GM12865 (cell line): Measurements from ENCODE around the gene NFATC1.

Source experiments
- DNase-seq: peaks from one replicate; pipeline ENCODE4 v3.0.0; 2010; ENCODE audit warnings: low read depth
- H3K4me3 ChIP-seq: 2 replicates; pipeline ENCODE4 v1.5.1; 2011; ENCODE audit warnings: mild to moderate bottlenecking, low read depth, low read length, control low read depth
- TF ChIP-seq, protein P1 (sequence below): IDR thresholded peaks from 2 replicates; pipeline ENCODE4 v1.5.1; 2011; ENCODE audit warnings: low read length, control low read depth, low read depth, inconsistent platforms; ENCODE audit not compliant: insufficient read depth; ENCODE audit errors: missing control alignments

Gene NFATC1

DNA sequence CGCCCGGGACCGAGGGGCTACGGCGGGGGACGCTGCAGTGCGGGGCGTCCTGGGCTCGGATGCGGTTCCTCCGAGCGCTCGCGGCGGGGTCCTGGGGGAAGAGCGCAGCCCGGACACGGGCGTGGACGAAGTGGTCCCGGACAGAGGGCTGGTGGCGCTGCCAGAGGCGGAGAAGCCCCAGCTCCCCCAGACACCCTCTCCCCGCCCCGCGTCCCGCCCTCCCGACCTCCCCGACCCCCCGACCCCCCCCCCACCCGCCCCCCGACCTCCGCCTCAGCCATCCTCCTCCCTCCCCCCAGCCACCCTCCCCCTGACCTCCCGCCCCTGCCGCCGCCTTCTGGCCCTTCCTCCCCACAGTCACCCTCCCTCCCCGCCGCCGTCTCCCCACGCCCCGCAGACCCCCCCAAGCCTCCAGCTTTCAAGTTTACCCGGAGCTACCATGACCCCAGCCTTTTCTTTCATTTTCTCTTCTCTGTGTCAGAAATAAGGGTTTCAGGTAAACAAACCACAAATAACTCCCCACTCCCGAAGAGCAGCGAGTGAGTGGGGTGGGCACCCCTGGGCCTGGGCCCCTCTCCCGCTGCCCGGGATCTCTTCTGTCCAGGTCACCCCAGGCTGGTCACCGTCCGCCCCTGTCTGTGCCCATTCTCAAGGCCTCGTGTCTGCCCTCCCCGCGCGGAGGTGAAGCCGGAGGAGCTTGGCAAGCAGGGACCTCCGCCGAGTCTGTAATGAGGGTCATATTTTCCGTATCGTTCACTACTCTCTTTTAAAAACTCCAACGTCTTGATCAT, 5.1 kb downstream of the NFATC1 start:
- TF ChIP-seq, protein P1, sequence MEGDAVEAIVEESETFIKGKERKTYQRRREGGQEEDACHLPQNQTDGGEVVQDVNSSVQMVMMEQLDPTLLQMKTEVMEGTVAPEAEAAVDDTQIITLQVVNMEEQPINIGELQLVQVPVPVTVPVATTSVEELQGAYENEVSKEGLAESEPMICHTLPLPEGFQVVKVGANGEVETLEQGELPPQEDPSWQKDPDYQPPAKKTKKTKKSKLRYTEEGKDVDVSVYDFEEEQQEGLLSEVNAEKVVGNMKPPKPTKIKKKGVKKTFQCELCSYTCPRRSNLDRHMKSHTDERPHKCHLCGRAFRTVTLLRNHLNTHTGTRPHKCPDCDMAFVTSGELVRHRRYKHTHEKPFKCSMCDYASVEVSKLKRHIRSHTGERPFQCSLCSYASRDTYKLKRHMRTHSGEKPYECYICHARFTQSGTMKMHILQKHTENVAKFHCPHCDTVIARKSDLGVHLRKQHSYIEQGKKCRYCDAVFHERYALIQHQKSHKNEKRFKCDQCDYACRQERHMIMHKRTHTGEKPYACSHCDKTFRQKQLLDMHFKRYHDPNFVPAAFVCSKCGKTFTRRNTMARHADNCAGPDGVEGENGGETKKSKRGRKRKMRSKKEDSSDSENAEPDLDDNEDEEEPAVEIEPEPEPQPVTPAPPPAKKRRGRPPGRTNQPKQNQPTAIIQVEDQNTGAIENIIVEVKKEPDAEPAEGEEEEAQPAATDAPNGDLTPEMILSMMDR: no peak
- DNase-seq: peak; percentile 43
- H3K4me3 ChIP-seq: peak overlapping the region; percentile 60

DNA sequence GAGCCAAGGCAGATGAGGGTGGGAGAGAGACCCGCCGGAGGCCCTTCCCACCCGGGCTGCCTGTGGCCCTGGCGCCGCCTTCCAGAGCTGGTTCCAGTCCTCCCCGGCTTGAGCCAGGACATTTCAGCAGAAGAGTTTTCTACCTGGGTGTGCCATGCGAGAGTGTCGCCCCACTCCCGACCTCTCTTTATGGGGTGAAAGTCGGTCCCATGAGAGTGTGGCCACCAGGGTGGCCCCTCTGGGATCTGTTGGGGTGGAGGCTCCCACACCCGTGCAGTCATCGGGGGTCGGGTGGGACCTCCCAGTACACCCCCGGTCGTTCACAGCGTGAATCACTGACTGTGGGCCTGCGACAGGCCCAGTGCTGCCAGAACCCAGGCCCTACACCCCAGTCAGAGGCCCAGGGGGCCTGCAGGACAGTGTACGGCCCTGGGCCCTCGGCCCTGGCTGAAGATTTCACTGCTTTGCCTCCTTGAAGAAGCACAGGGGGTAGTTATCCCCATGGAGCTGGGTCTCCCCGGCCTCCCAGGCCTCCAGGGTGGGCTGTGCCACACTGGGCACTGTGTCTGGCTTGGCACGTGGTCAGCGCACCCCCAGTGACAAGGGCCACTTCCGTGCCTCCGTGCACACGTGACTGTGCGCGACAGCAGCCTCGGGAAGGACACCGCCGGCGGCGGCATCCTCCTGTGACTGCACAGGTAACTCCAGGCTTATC, 5.9 kb downstream of the NFATC1 start:
- TF ChIP-seq, protein P1: no peak
- H3K4me3 ChIP-seq: no peak overlapping the region
- DNase-seq: no peak

DNA sequence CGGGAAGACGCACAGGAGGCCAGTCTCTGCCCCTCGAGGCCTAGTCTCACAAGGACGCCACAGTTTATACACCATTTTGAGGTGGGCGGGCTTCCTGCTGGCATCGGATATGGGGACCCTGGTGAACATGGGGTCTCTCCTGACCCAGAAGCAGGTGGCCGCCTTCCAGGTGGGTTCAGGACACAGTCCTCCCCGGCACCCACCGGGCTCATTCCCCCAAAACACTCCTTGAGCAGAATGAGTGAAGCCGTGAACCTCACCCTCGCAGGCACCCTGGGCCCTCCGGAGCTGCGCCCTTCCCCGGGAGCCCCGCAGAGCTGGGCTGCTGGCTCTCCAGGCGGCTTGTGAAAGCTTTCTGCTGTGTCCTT, 6.5 kb downstream of the NFATC1 start:
- TF ChIP-seq, protein P1: no peak
- no peak for DNase-seq
- no peak overlapping the region for H3K4me3 ChIP-seq

DNA sequence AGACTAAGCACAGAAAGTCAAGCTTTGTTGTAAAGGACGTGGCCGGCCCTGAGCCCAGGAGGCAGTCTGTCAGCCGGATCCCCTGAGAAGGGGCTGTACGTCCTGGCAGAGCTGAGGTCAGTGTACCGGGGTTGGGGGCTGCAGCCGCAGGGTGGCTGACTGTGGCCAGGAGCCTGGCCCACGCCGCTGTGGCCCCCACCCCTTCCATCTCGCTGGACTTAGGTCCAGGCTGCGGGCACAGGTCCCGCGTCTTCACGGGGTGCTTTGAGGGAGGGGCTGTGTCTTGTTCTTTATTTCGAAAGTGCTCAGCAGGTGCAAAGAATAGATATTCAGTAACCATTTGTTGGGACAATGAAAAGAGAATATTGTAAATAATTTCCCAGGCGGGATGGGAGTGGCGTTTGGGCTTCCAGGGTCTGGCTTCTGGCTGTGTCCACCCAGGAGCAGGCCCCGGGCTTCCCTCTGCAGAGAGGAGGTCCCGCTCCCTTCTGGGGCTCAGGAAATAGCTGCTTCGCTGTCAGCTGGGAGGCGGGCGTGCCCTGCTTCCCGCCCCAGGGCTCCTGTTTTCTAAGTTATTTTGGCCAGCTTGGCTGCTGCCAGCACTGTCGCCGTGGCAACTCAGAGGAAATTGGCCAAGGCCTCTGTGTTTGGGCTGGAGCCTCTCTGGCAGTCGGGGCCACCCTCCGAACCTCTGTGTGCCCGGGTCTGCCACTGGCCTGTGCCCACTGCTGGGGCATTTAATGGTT, 7.4 kb downstream of the NFATC1 start:
- DNase-seq: no peak
- H3K4me3 ChIP-seq: no peak overlapping the region
- TF ChIP-seq, protein P1: no peak

DNA sequence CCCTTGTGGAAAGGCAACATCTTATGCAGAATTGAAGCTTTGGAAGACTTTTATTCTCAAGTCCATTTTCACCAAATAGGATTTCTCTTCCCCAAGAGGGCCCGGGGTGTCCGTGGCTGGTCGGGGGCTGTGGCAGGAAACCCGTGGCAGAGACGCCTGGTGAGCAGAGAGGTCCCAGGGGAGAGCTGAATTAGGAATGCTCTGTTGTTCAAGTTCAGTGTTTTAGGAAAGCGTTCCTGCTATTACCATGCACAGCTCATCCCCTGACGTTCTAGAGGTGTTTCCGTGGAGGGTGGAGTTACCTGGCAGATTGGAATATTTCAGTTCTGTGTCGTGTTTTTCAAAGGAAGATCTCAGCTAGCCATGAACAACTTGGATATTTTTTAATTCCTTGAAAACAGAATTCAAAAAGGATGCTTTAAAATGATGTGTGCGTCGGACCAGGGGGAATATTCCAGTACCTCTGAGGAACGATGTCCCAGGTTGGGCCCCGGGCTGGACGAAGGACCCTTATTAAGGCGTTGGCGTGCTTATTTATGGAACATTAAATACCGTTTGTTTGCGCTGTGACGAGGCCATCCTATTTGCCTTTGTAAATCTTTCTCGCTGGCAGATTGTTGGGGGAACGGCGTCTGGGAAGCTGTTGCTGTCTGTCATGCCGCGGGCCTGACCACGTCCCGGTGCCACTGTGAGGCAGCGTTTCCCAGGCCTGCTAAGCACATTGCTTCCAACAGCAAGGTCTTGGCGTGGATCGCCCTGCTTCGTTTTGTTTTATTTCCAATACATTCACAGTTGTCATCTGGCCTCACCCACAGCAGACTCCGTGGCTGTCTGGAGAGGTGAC, 8.2 kb downstream of the NFATC1 start:
- TF ChIP-seq, protein P1: no peak
- DNase-seq: no peak
- no peak overlapping the region for H3K4me3 ChIP-seq

DNA sequence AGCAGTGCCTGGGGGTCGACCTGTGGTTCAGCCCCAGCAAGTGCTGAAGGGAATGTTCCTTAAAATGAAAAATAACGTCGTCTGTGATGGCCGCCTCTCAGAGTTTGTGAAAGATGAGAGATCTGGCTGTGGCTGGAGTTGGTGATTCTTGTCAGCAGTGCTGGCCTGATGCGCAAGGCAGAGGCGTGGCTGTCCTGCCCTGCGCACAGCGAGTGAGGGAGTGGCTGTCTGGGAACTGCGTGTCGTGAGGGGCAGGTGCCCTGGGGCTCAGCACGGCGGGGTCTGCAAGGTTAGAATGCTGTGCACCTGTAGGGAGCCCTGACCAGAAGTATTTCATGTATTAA, 8.8 kb downstream of the NFATC1 start:
- TF ChIP-seq, protein P1: no peak
- no peak overlapping the region for H3K4me3 ChIP-seq
- no peak for DNase-seq
